HG03060 (cell line): Measurements from ENCODE around the gene HES1.
"Not testable (repeated sequence)": the region's sequence is repeated elsewhere in the genome, so short reads cannot be mapped to it uniquely, and the experiment has no call there.

Source experiments
- ATAC-seq: cut with Tn5 transposase; IDR thresholded peaks from one replicate; pipeline ENCODE4 v1.9.1; 2021; ENCODE audit warnings: low read depth, moderate number of reproducible peaks; ENCODE audit not compliant: unreplicated experiment

The HES1 gene

GRCh38 chr3:194124193-194124592 lies 11.8 kb upstream of the HES1 start:
- ATAC-seq: no peak

GRCh38 chr3:194125442-194125841 lies 10.5 kb upstream of the HES1 start:
- ATAC-seq: no peak

GRCh38 chr3:194126790-194127189 lies 9.2 kb upstream of the HES1 start:
- ATAC-seq: no peak

- ATAC-seq: no peak
Observed at GRCh38 chr3:194128202-194128918, 7.6 kb upstream of the HES1 start.

- ATAC-seq: not testable (repeated sequence)
Observed at GRCh38 chr3:194128919-194129295, 7.0 kb upstream of the HES1 start.

- no peak for ATAC-seq
Observed at GRCh38 chr3:194129581-194130133, 6.3 kb upstream of the HES1 start.

GRCh38 chr3:194130188-194130587 lies 5.8 kb upstream of the HES1 start:
- ATAC-seq: no peak

GRCh38 chr3:194130807-194131589 lies 5.0 kb upstream of the HES1 start:
- ATAC-seq: peak; percentile 54

- no peak for ATAC-seq
Observed at GRCh38 chr3:194132465-194133286, 3.3 kb upstream of the HES1 start.

- no peak for ATAC-seq
Observed at GRCh38 chr3:194133661-194134230, 2.2 kb upstream of the HES1 start.

- ATAC-seq: no peak
Observed at GRCh38 chr3:194134231-194134756, 1.7 kb upstream of the HES1 start.

- ATAC-seq: no peak
Observed at GRCh38 chr3:194134757-194135515, 1.0 kb upstream of the HES1 start.

GRCh38 chr3:194135516-194135805 lies 487 bp upstream of the HES1 start:
- no peak for ATAC-seq

- no peak for ATAC-seq
Observed at GRCh38 chr3:194136519-194137007, 615 bp downstream of the HES1 start.

- no peak for ATAC-seq
Observed at GRCh38 chr3:194137008-194137505, 1.1 kb downstream of the HES1 start.

- peak; percentile 28 for ATAC-seq
Observed at GRCh38 chr3:194137506-194138474, 1.8 kb downstream of the HES1 start.

- ATAC-seq: no peak
Observed at GRCh38 chr3:194138732-194139070, 2.8 kb downstream of the HES1 start.

GRCh38 chr3:194139071-194139813 lies 3.3 kb downstream of the HES1 start:
- no peak for ATAC-seq
